Stimulated activated CD8-positive, alpha-beta memory T cell treated with anti-CD3 and anti-CD28 coated beads, Interleukin-7, amount 100 ng/mL, for 4 hours (primary cell): Measurements from ENCODE around the gene HECTD2.
"Not testable (repeated sequence)": the region's sequence is repeated elsewhere in the genome, so short reads cannot be mapped to it uniquely, and the experiment has no call there.

ENCODE experiments used
- DNase-seq, 2 donors: peaks; one replicate each; pipeline ENCODE4 v3.0.0-alpha.2; 2020; ENCODE audit warnings: low read depth in 2 of 2

Gene HECTD2

DNA sequence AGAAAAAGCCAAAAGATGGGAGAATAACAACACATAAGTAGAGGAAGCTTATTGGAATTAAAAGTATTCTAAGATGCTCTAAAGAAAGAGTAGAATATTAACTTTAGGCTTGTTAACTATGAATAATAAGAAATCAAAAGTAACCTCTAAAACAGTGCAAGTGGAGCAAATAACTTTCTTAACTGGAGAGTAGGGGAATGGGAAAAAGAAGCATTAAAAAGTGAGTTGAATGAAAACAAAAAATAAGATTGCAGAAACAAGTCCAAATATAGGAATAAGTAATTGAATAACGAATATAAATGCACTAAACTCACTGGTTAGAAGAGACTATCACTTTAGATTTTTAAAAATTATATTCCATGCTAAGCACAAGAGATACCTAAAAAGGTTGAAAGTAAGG, 63.9 kb downstream of the HECTD2 start:
- no peak for DNase-seq

DNA sequence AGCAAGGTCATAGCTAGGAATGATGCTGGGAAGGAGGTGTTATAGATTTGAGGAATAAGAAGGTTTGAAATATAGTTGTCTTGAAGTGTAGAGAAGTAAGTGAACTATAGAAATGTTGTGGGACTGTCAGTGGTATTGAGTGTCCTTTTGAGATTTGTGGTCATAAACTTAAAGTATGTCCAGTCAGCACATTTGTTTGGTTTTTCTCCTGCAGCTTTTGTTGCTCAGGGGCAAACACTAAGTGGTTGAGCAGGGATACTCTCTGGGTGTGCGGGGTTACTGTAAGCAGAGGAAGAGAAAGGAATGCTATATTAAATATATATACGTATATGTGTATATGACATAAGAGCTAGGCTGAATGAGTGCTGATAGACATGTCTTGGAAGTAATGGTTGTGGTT, 67.1 kb downstream of the HECTD2 start:
- DNase-seq = no peak

DNA sequence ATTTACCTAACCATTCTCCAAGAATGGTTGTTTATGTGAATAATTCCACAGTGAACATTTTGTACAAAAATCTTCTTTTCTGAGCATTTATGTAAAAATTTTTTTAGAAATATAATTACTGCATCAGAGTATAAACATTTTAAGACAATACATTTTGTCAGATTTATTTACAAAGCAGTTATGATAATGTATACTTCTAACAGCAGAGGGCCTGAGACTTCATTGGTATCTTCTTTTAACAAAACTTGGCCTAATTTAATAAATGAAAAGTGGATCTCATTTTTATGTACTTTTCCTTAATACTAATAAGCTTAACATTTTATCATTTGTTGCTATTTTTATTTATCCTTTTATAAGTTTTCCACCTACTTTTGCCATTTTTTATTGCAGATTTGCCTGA, 69.4 kb downstream of the HECTD2 start:
- no peak for DNase-seq

DNA sequence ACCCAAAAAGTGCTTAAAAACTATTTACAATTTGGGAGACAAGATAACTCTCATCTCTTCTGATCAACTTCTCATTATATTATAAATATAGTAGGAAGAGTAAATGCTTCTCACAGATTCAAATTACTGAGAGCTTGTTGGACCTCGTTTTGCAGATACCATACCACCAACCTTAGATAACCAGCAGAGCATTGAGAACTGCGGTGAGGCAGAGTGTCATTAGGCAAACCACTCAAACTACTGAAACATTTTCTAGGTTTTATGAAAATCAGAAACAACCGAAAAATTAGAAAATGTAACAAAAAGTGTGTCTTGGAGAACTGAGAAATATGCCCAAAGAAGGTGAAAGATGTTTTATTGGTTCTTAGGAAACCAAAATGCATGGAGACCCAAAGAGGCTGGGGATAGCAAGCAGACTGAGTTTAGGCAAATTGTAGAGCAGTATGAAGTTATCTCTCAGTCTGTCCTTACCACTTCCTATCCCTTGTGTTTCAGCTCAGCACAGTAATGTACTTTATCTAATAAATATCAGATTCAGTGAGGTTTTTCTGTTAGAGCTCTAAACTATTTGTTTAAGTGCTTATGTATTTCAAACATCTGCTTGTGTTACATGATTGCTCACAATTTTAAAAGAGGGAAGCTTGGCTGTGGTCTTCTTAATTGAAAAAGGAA, 77.9 kb downstream of the HECTD2 start:
- DNase-seq = no peak

DNA sequence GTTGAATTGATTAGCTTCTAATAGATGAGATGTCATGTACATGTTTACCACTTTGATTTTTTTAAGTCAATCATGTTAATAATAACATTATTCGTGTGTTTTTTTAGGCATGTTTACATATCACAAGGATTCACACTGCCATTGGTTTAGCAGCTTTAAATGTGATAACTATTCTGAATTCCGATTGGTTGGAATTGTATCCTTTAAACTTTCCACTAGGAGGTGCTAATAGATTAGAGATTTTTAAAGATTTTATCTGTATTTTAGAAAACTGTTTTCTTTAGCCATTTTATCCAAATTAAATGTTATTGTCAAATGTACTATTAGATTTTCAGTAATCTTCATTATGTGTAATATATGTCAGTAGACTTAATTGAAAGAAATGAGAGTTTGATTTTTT, 83.2 kb downstream of the HECTD2 start:
- DNase-seq = no peak

DNA sequence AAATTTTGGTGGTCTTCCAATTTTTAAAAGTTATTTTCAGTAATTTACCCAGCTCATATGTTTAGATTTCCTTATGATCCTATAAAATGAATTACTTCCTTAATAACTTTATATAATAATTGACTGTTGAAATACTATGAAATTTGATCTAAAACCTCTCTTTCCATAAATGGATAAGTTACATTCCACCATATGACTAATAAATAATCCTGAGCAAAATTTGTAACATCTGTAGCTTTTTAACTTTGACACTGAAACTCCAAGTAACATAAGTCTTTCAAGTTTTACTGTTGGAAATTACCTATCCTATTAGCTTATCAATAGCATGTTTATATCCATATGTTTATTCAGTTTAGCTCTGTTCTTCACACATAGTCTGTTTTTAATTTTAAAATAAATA, 85.3 kb downstream of the HECTD2 start:
- DNase-seq = no peak

DNA sequence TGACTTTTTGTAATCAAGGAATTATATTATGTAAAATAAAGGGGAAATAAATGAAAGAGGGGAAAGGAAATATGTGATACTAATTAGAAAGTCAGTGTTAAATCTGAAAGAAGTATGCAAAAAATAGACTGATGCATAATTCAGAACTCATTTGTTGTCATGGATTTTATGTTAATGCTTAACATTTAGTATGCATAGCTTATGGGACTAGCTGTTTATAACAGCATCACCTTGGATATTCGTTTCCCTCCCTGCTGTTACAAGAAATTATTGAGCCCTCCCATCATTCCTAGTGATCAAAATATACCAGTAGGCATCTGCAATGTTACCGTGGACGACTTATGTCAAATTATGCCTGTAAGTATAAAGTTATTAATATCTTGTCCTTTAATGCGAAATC, 85.9 kb downstream of the HECTD2 start:
- no peak for DNase-seq

DNA sequence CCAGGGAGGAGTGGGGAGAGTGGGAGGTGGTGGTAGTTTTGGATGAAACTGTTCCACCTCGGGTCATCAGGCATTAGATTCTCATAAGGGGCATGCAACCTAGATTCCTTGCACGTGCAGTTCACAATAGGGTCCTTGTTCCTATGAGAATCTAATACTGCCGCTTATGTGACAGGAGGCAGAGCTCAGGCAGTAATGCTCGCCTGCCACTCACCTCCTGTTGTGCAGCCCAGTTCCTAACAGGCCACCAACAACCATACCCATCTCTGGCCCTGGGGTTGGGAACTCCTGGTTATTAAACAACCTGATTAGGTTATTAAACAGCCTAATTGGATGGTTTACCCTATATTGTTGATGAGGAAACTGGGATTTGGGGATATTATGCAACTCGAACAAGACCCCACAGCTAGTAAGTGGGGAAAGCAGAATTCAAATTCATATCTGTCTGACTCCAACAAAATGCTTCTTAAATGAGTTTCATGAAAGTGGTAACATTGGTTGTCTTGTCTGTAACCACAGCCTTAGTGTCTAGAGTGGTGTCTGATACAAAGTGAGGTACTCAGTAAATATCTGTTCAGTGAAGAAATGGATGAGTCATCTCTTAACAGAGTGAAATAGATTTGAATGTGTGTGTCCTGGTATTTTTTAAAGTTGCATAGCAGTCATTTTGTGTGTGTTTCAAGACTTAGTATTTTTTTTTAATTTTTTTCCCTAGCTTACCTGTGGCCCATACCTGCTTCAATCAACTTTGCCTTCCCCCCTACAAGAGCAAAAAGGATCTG, 101.6 kb downstream of the HECTD2 start:
- DNase-seq = no peak

DNA sequence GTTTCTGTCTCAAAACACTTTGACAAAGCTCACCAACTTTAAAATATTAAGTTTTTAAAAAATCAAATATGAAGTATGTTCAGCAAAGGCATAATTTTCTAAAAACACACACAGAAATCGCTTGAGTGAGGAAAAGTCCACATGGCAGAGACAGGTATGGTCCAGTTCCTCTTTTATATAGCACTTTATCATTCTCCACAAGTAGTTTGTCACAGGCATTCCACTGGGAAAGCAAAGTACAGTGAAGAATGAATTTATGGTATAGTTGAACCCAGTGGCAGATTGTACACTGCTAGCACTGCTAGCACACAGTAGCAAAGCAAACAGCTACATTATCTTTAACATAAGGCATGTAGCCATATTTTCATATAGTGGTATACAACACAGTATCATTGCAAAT, 102.3 kb downstream of the HECTD2 start:
- no peak for DNase-seq

DNA sequence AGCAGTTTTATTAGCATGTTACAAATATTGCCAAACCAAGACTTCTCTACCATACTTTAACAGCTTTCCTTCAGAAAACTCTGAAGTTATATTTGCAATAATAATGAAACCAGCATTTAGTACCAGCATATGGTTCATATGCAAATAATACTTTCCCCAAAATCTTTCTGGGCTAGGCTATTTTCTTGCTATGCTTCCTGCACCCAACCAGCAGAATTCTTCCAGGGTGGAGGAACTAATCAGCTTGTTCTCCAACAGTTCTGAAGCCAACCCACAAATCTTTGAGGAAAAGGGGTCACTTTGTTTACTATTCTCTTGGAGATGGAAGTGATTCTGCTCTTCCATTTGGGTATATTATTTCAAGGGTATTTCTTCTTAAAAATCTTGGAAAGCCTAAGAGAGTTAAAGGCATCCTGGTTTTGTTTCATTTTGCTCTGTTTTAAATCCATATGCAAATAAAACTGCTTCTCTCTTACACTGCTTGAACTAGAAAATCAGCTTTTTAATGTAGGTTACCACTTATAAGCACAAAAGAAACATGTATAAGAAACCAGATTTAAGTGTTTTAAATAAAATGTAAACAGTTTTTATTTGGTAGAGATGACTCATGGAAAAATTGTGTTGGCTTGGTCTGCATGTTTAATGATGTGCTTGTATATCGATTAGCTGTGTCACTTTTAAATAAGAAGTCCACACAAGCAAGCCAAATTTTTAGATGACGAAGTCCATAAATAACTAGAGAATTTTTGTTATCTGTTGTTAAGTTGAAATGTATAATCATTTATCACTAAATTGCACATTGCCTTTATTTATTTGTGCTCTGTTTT, 103.7 kb downstream of the HECTD2 start:
- DNase-seq = no peak

DNA sequence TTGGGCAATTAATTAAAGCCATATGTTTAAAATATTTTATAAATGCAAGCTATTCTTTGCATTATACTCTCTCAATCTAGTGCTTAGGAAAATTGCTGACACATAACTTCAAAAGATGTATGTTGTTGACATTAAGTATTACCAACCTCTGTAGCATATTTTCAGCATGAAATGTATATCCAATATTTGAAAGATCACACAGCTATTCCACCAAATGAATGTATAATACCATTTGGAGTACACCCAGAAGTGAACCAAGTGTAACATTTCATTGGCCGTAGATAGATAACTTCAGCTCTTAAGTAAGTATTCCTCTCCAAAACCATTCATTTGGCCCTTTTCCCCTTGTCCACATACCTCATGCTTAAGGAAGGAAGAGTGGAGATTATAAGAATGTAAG, 104.6 kb downstream of the HECTD2 start:
- no peak for DNase-seq

DNA sequence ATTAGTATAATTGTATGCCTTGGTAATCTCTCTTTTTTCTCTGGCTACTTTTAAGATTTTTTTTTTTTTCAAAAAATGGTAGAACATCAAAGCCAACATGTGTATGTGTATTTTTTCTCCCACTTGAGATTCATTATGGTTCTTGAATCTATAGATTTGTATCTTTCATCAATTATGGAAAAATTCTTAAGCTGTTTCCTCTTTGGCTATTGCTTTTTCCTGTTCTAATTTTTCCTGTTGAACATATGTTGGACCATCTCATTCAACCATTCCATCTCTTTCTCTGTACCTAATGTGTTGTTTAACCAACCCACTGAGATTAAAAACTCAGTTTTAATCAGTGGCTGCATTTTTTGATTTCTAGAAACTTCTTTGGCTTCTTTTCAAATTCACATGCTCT, 107.2 kb downstream of the HECTD2 start:
- no peak for DNase-seq

DNA sequence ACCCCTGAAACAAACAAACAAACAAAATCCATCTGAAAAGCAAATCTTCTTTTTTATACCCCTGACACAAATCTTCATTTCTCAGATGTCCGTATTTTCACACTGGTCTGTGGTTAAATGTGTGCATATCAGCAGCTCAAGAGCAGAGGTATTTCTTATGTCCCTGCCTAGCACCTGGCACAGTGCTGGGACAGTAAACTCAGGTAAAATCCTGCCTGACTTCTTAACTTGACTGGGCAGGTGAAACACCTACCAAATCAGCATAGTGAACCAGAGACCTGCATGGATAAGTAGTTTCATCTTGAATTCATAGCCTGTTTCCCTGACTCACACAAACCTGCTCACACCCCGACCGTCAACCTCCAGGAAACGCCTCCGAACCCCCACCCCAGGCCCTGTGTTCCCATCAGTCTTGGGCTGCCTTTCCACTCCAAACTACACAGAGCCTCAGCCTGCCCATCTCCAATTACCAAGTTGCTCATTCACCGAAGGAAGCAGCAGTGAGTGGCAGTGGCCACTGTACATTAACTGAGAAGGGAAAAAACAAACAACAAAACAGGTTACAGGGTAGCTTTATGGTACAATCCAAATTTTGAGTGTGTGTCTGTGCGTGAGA, 109.9 kb downstream of the HECTD2 start:
- DNase-seq = no peak

DNA sequence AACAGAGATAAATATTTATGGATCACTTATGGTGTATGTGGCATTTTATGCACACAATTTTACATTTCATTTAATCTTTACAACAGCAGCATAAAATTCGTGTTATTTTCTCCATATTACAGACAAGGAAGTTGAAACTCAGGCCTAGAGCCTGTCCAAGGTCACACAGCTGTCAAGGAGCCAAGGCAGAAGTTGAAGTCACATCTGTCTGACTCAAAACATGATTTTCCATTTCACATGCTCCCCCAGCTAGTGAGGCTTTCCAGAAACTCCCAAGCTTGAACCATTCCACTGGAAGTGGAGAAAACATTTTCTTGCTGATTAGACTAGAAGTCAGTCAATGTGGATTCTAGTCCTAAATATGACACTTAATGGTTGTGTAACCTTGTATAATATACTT, 110.5 kb downstream of the HECTD2 start:
- DNase-seq = no peak

DNA sequence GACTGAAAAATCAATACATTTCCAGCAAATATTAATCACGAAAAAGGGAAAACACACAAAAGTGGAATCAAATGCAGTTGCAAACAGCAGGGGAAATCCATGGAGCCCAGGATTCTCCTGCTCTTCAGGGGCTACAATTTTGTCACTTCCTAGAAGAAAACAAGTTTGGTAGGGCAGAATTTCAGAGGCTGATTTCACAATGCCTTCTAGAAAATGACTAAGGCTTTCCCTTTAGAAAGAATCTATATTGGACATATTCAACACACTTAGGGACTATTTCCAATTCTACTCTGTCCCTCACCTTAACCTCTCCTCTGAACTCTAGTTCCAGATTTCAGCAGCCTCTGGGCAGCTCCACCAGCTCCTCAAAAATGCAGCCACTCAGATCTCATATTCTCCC, 111.3 kb downstream of the HECTD2 start:
- no peak for DNase-seq

DNA sequence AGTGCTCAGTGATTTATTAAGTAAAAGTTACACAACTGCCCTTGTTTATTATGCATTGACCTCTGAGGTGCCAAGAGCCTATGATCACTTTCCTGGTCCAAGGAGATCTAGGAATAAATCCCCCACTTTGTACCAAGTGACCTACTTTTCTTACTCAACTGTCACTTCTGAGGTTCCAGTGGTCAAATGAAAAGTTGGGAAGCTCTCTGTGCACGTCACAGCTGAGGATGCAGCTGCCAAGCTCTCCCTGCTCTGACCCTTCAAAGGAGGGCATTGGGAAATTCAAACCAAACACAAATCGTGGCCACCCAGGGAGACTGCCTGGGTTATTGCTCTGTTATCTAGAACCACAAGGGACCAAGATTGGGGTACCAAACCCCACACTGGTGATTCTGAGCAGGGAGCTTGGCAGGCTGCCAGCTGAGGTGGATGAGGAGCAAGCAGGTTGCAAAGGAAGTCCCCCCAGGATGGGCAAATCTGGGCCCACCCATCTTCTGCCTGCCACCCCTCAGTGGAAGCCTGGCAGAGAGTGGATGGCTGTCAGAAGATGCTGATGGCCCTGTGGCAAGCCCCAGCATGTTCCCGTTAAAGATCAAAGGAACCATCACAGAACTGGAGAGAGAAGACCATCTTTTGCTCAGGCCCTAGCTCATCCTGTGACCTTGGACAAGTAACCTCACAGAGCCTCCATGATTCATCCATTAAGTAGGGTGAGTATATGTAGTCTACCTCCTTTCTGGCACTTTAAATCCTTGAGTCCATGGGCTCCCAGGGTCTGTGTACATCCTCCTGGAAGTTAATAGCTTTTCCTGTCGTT, 116.0 kb downstream of the HECTD2 start:
- DNase-seq = no peak

DNA sequence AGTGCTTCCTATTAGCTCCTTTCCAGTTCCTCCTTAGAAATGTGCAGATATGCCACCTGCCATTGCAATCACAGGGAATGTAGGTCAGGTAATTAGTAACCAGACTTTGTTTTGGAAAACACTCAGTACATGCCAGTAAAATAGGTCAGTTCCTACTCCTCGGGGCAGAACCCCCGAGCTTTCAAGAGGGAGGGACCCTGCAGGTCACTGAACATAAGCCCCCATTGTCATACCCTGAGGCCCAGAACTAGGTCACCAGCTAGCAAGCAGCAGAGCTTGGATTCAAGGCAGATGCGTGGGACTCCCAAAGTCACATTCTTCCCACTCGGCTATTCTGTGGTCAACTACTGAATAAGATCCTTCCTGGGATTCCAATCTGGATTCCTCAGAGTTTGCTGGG, 117.9 kb downstream of the HECTD2 start:
- no peak for DNase-seq

DNA sequence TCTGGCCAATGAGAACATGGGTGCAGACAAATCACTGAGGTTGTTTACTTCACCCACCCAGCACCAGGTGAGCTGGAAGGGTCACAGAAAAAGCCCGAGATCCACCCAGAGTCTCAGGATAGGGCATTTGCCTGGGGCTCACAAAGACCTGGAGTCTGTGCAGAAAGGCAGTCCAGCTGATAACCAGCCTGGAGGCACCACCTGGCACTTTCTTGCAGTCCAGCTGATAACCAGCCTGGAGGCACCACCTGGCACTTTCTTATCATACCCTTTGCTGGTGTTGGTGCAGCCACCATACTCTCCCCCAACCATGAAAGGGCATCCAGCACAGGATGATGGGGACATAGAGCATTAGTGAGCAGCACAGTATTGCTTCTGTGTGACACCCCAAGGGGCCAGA, 118.6 kb downstream of the HECTD2 start:
- no peak for DNase-seq

DNA sequence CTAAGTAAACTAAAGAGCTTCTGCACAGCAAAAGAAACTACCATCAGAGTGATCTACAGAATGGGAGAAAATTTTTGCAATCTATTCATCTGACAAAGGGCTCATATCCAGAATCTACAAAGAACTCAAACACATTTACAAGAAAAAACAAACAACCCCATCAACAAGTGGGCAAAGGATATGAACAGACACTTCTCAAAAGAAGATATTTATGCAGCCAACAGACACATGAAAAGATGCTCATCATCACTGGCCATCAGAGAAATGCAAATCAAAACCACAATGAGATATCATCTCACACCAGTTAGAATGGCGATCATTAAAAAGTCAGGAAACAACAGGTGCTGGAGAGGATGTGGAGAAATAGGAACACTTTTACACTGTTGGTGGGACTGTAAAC, 124.6 kb downstream of the HECTD2 start:
- not testable (repeated sequence) for DNase-seq

DNA sequence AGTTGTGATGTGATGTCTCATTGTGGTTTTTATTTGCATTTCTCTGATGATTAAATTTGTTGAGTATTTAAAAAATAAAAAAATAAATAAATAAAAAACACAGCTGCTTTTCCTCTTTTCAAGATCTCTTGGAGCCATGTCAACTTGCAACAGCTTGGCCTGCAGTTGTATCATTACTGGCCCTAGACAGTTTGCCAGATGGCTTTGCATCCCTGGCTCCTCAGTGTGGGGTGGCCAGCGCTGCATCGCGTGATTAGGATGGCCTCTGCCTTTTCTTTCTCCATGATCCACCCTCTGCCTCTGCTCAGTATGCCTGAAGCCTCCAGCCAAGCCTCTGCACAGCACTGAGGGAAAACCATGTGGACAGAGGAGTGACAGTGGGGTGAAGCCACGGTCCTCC, 126.0 kb downstream of the HECTD2 start:
- no peak for DNase-seq

DNA sequence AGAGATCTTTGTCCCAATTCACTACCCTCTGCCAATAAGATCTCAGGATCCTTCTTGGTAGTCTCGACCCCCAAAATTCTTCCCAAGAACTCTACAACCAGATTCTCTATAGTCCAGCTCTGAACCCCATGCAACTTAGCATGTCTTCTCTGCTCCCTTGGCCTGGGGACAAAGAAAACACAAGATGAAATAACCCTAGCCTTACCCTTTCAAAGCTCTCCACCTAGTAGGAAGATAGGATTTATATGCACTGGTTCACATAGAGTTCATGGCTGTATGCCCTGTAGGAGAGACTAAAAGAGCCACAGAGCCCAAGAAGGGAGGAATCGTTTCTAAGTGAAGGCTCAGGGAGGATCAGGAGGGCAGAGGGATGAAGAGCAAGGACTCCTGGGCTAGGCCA, 126.6 kb downstream of the HECTD2 start:
- no peak for DNase-seq
